ENCODE measurements around the gene RFK. TPM values are rescaled to one million over a fixed set of nuclear protein-coding genes. Genes with fewer than 3 reads are reported as not detected.

The RFK gene
- total RNA-seq, 1 experiment from 2014 or later = 12.4 TPM

GRCh38 chr9:76394960-76395252 is 680 bp upstream of the RFK start:
- POLR2A ChIA-PET = interaction anchor here (0.6 to 0.8 kb wide), 2 partner anchors 1366 to 1562 kb away, joined by 3 read pairs; no protein-coding TSS in a partner anchor
- no peak for TF ChIP-seq CTCF (IDR thresholded peaks at IDR 0.05; ENCODE audit: insufficient read depth in 1 of 2, low read depth in 1 of 2, low read length in 1 of 2, severe bottlenecking in 1 of 2, unreplicated experiment in 1 of 2)
- Histone ChIP-seq H3K4me3 (ENCODE audit: low read depth, low read length) (peak overlapping the region; percentile 38), H3K9me3 (no peaks in the 10 kb centered on the region), H3K27me3 (replicated peaks; ENCODE audit: control insufficient read depth, insufficient read depth, low read length) (no peaks in the 10 kb centered on the region), H3K4me1 (no peaks in the 10 kb centered on the region), H3K36me3 (ENCODE audit: control insufficient read depth, insufficient read depth, low read length) (no peaks in the 10 kb centered on the region)
- intact Hi-C loops (cut with micrococcal nuclease; ENCODE audit: unreplicated experiment) = no loop called here
- H3K27ac Mint-ChIP-seq (ENCODE audit: unreplicated experiment) = peak overlapping the region; percentile 95
- H3K4me1 Mint-ChIP-seq (ENCODE audit: low read depth, unreplicated experiment) = no peaks in the 10 kb centered on the region
- H3K36me3 Mint-ChIP-seq (ENCODE audit: insufficient read depth, unreplicated experiment) = peaks cover 7% of the 10 kb centered on the region
- peak; percentile 49 to 68 for DNase-seq
- H3K9me3 Mint-ChIP-seq (ENCODE audit: unreplicated experiment) = no peaks in the 10 kb centered on the region
- peak overlapping the region; percentile 92 for H3K4me3 Mint-ChIP-seq (ENCODE audit: unreplicated experiment)
- CTCF ChIA-PET = interaction anchor here (0.6 to 1.4 kb wide), 3 partner anchors 35 to 264 kb away, joined by 4 to 5 read pairs (median 5); no protein-coding TSS in a partner anchor
- no peaks in the 10 kb centered on the region for H3K27me3 Mint-ChIP-seq (ENCODE audit: insufficient read depth, unreplicated experiment)
- BruUV-seq (replicated peaks) = TSS peak; percentile 66

GRCh38 chr9:76390656-76391055 is 3.6 kb downstream of the RFK start:
- no peak overlapping the region for H3K4me3 ChIP-seq (ENCODE audit: low read depth, low read length)
- no peaks in the 10 kb centered on the region for H3K36me3 ChIP-seq (ENCODE audit: control insufficient read depth, insufficient read depth, low read length)
- intact Hi-C loops (cut with micrococcal nuclease; ENCODE audit: unreplicated experiment) = no loop called here
- Mint-ChIP-seq H3K36me3 (ENCODE audit: insufficient read depth, unreplicated experiment) (peaks cover 7% of the 10 kb centered on the region), H3K9me3 (ENCODE audit: unreplicated experiment) (no peaks in the 10 kb centered on the region), H3K27ac (ENCODE audit: unreplicated experiment) (no peak overlapping the region), H3K4me3 (ENCODE audit: unreplicated experiment) (no peak overlapping the region), H3K27me3 (ENCODE audit: insufficient read depth, unreplicated experiment) (no peaks in the 10 kb centered on the region), H3K4me1 (ENCODE audit: low read depth, unreplicated experiment) (no peaks in the 10 kb centered on the region)
- ChIA-PET CTCF (no interaction called here), POLR2A (no interaction called here)
- TF ChIP-seq CTCF (IDR thresholded peaks at IDR 0.05; ENCODE audit: insufficient read depth in 1 of 2, low read depth in 1 of 2, low read length in 1 of 2, severe bottlenecking in 1 of 2, unreplicated experiment in 1 of 2) = no peak
- no peaks in the 10 kb centered on the region for H3K27me3 ChIP-seq (replicated peaks; ENCODE audit: control insufficient read depth, insufficient read depth, low read length)
- no peaks in the 10 kb centered on the region for H3K9me3 ChIP-seq
- no TSS peak for BruUV-seq (replicated peaks)
- DNase-seq = no peak
- H3K4me1 ChIP-seq = no peaks in the 10 kb centered on the region

GRCh38 chr9:76379494-76379893 is 14.7 kb downstream of the RFK start:
- intact Hi-C loops (cut with micrococcal nuclease; ENCODE audit: unreplicated experiment) = loop anchor here (10.0 kb wide), 1 partner anchor 65 kb away; no protein-coding TSS in a partner anchor
- ChIA-PET CTCF (no interaction called here), POLR2A (no interaction called here)
- H3K4me1 ChIP-seq = 0 out of 2 replicates have a peak, but pooled peaks cover 2% of the 10 kb centered on the region
- no peaks in the 10 kb centered on the region for H3K27me3 Mint-ChIP-seq (ENCODE audit: insufficient read depth, unreplicated experiment)
- BruUV-seq (replicated peaks) = no TSS peak
- no peaks in the 10 kb centered on the region for H3K9me3 ChIP-seq
- no peaks in the 10 kb centered on the region for H3K36me3 ChIP-seq (ENCODE audit: control insufficient read depth, insufficient read depth, low read length)
- H3K4me1 Mint-ChIP-seq (ENCODE audit: low read depth, unreplicated experiment) = peaks cover 7% of the 10 kb centered on the region
- no peaks in the 10 kb centered on the region for H3K9me3 Mint-ChIP-seq (ENCODE audit: unreplicated experiment)
- H3K4me3 ChIP-seq (ENCODE audit: low read depth, low read length) = no peak overlapping the region
- no peaks in the 10 kb centered on the region for H3K27me3 ChIP-seq (replicated peaks; ENCODE audit: control insufficient read depth, insufficient read depth, low read length)
- no peak for TF ChIP-seq CTCF (IDR thresholded peaks at IDR 0.05; ENCODE audit: insufficient read depth in 1 of 2, low read depth in 1 of 2, low read length in 1 of 2, severe bottlenecking in 1 of 2, unreplicated experiment in 1 of 2)
- H3K27ac Mint-ChIP-seq (ENCODE audit: unreplicated experiment) = no peak overlapping the region
- DNase-seq = peak in 1 of 2 experiments; percentile 34
- no peaks in the 10 kb centered on the region for H3K36me3 Mint-ChIP-seq (ENCODE audit: insufficient read depth, unreplicated experiment)
- H3K4me3 Mint-ChIP-seq (ENCODE audit: unreplicated experiment) = no peak overlapping the region

Measured in Caco-2 (cell line).